GM11168 (cell line): ENCODE measurements around the gene FLNB.

ENCODE experiments used
- in situ Hi-C: fragments of 300-500 bp; cut with MboI; formaldehyde crosslinking; loops from one replicate; pipeline ENCODE4 v1.12.0; 2022; ENCODE audit warnings: low sequenced_read_pairs; ENCODE audit not compliant: unreplicated experiment

Gene FLNB

DNA sequence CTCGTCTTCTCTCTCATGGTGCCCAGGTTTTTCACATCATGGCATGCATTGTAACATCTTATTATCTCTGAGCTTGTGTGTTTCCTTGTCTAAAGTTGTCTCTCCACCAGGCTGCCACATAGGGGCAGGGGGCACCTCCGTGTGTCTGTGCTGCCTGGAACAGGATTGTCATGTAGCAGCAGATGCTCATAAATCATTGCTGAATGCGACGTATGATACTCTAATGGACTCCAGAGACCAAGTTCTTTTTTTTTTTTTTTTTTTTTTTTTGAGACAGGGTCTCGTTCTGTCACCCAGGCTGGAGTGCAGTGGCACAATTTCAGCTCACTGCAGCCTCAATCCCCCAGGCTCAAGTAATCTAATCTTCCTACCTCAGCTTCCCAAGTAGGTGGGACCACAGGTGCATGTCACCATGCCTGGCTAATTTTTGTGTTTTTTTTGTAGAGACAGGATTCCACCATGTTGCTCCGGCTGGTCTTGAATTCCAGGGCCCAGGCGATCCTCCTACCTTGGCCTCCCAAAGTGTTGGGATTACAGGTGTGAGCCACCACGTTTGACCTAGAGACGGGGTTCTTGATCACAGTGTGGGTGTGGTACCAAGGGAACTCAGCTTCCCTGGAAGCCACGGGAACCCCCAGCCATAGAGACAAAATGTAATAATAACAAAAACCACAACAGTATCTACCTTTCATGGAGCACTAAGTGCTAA, 207.2 kb downstream of the FLNB start:
- in situ Hi-C loops: loop anchor here (5.0 kb wide), 1 partner anchor 33 kb away; no protein-coding TSS in a partner anchor

DNA sequence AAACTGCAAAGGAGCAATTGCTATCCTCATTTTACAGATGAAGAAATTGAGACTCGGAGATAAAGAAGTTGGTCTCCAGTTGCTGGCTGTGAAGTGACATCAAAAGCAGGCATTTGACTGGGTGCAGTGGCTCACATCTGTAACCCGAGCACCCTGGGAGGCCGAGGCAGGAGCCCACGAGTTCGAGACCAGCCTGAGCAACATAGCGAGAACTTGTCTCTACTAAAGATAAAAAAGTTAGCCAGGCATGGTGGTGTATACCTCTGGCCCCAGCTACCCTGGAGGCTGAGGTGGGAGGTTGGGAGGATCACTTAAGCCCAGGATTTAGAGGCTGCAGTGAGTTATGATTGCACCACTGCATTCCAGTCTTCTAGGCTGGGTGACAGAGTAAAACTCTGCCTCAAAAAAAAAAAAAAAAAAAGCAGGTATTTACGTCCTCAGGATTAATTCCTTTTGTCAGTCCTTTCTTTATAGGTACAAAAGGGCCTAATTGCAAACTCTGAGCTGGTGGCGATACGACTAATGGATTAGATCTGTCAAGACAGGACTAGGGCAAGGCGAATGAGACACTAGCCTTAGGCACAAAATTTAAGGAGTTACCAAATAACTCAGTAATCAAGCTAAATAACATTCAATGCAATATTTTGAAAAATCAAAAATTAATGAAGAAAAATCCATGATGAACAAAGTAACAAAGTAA, 208.4 kb downstream of the FLNB start:
- in situ Hi-C loops: loop anchor here (5.0 kb wide), 1 partner anchor 34 kb away; no protein-coding TSS in a partner anchor

- in situ Hi-C loops: loop anchor here (5.0 kb wide), 1 partner anchor 35 kb away; no protein-coding TSS in a partner anchor
These were observed 209.1 kb downstream of the FLNB start for GRCh38 chr3:58217209-58217811.

DNA sequence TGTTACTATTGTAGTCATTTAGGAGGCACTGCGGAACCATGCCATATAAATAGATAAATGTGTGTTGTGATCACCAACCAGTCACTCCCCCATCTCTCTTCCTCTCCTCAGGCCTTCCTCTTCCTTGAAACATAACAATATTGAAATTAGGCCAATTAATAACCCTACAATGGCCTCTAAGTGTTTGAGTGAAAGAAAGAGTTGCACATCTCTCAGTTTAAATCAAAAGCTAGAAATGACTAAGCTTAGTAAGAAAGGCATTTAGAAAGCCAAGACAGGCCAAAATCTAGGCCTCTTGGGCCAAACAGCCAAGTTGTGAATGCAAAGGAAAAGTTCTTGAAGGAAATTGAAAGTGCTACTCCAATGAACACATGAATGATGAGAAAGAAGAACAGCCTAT, 210.7 kb downstream of the FLNB start:
- in situ Hi-C loops: loop anchor here (5.0 kb wide), 1 partner anchor 37 kb away; no protein-coding TSS in a partner anchor
